ENCODE results near the gene IL17REL. TPM values are rescaled to one million over a fixed set of nuclear protein-coding genes. Genes with fewer than 3 reads are reported as not detected.

Gene IL17REL
- total RNA-seq, 6 experiments from 2014 or later: not detected

GRCh38 chr22:49999063-49999945 is 13.3 kb downstream of the IL17REL start:
- Mint-ChIP-seq H3K9me3 (no peaks in the 10 kb centered on the region), H3K4me3 (no peak overlapping the region), H3K4me1 (ENCODE audit: low read depth) (no peaks in the 10 kb centered on the region), H3K27ac (no peak overlapping the region), H3K36me3 (ENCODE audit: low read depth) (no peaks in the 10 kb centered on the region), H3K27me3 (ENCODE audit: insufficient read depth) (peaks cover 7% of the 10 kb centered on the region)
- DNase-seq: no peak
- no peak for TF ChIP-seq CTCF (IDR thresholded peaks at IDR 0.05)

DNA sequence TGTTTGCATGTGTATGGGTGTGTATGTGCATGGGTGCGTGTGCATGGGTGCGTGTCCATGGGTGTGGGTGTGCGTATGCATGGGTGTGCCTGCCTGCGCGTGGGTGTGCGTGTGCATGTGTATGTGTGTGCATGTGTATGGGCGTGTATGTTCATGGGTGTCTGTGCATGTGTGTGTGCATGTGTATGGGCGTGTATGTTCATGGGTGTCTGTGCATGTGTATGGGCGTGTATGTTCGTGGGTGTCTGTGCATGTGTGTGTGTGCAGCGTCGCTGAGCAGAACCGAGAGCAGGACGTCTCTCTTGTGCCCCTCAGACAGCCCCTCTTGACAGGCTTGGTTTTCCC is 13.9 kb downstream of the IL17REL start:
- Mint-ChIP-seq H3K27ac (no peak overlapping the region), H3K36me3 (ENCODE audit: low read depth) (no peaks in the 10 kb centered on the region), H3K9me3 (no peaks in the 10 kb centered on the region), H3K4me3 (no peak overlapping the region), H3K27me3 (ENCODE audit: insufficient read depth) (peaks cover 7% of the 10 kb centered on the region), H3K4me1 (ENCODE audit: low read depth) (no peaks in the 10 kb centered on the region)
- no peak for TF ChIP-seq CTCF (IDR thresholded peaks at IDR 0.05)
- DNase-seq: no peak

GRCh38 chr22:49997932-49998717 is 14.4 kb downstream of the IL17REL start:
- H3K27ac Mint-ChIP-seq: no peak overlapping the region

GRCh38 chr22:49997251-49997599 is 15.3 kb downstream of the IL17REL start:
- TF ChIP-seq CTCF (IDR thresholded peaks at IDR 0.05): no peak
- Mint-ChIP-seq H3K36me3 (ENCODE audit: low read depth) (no peaks in the 10 kb centered on the region), H3K4me3 (no peak overlapping the region), H3K27ac (no peak overlapping the region), H3K9me3 (no peaks in the 10 kb centered on the region), H3K27me3 (ENCODE audit: insufficient read depth) (peaks cover 3% of the 10 kb centered on the region), H3K4me1 (ENCODE audit: low read depth) (no peaks in the 10 kb centered on the region)
- DNase-seq: no peak

More at GRCh38 chr22:49997932-49998717, 14.4 kb downstream of the IL17REL start:
- H3K27me3 Mint-ChIP-seq (ENCODE audit: insufficient read depth): peaks cover 7% of the 10 kb centered on the region
- no peaks in the 10 kb centered on the region for H3K4me1 Mint-ChIP-seq (ENCODE audit: low read depth)
- H3K4me3 Mint-ChIP-seq: no peak overlapping the region
- no peak for DNase-seq
- no peaks in the 10 kb centered on the region for H3K36me3 Mint-ChIP-seq (ENCODE audit: low read depth)
- H3K9me3 Mint-ChIP-seq: no peaks in the 10 kb centered on the region
- TF ChIP-seq CTCF (IDR thresholded peaks at IDR 0.05): no peak

DNA sequence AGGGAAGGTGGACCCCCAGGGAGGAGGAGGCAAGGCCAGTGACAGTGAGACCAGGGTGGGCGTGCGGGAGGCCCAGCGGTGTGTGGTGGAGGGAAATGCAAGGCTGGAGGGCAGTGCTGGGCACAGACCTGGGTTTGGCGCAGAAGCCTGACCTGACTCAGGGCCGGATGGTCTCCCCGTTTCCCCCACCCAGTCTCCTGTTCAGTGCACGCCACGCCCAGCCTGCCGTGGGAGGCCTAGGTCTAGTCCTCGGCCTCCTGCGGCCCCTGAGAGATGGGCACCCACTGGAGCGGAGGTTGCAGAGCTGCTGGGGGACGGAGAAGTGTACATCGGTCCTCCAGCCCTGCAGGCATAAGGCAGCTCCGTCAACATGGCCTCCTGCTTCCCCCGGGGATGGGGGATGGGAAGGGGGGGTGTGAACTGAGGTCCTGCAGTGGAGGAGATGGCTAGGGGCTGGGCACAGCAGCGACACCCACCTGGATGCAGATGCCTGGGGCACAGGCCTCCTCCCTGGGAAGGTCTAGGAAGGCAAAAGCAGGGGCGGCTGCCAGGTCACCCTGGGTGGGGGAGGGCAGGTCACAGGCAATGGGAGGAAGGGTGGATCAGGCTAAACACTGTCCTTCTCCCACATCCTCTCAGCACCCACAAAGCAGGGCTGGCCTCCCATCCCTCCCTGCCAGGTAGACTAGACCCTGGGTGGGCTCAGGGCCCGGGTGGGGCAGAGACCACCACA is 15.9 kb downstream of the IL17REL start:
- Mint-ChIP-seq H3K36me3 (ENCODE audit: low read depth) (no peaks in the 10 kb centered on the region), H3K4me3 (no peak overlapping the region), H3K27ac (no peak overlapping the region), H3K9me3 (no peaks in the 10 kb centered on the region), H3K27me3 (ENCODE audit: insufficient read depth) (peaks cover 3% of the 10 kb centered on the region), H3K4me1 (ENCODE audit: low read depth) (no peaks in the 10 kb centered on the region)
- DNase-seq: no peak
- no peak for TF ChIP-seq CTCF (IDR thresholded peaks at IDR 0.05)

Measured in HFFc6 (cell line).